HG02852 (cell line): ENCODE measurements around the gene HCN2.
"Not testable (repeated sequence)": the region's sequence is repeated elsewhere in the genome, so short reads cannot be mapped to it uniquely, and the experiment has no call there.

Experiments
- ATAC-seq: cut with Tn5 transposase; IDR thresholded peaks from one replicate; pipeline ENCODE4 v1.9.1; 2021; ENCODE audit warnings: mild to moderate bottlenecking, moderate library complexity; ENCODE audit not compliant: unreplicated experiment

HCN2 gene

GRCh38 chr19:617551-618246, 28.0 kb downstream of the HCN2 start:
- no peak for ATAC-seq

- ATAC-seq: no peak
These were observed 28.6 kb downstream of the HCN2 start for GRCh38 chr19:618247-618619.

- ATAC-seq: no peak
These were observed 29.1 kb downstream of the HCN2 start for GRCh38 chr19:618674-619285.

GRCh38 chr19:619286-620002, 29.8 kb downstream of the HCN2 start:
- no peak for ATAC-seq

GRCh38 chr19:620166-620862, 30.6 kb downstream of the HCN2 start:
- ATAC-seq: no peak

GRCh38 chr19:621191-621590, 31.5 kb downstream of the HCN2 start:
- ATAC-seq: not testable (repeated sequence)

GRCh38 chr19:621819-622218, 32.1 kb downstream of the HCN2 start:
- ATAC-seq: no peak

- ATAC-seq: no peak
These were observed 33.0 kb downstream of the HCN2 start for GRCh38 chr19:622666-623065.

- no peak for ATAC-seq
These were observed 33.7 kb downstream of the HCN2 start for GRCh38 chr19:623175-623916.

GRCh38 chr19:623974-624373, 34.3 kb downstream of the HCN2 start:
- no peak for ATAC-seq

GRCh38 chr19:624433-625109, 34.9 kb downstream of the HCN2 start:
- ATAC-seq: no peak

GRCh38 chr19:625257-625656, 35.6 kb downstream of the HCN2 start:
- ATAC-seq: no peak

- ATAC-seq: not testable (repeated sequence)
These were observed 36.9 kb downstream of the HCN2 start for GRCh38 chr19:626566-626965.

- ATAC-seq: no peak
These were observed 38.5 kb downstream of the HCN2 start for GRCh38 chr19:628168-628567.

GRCh38 chr19:629515-629914, 39.8 kb downstream of the HCN2 start:
- ATAC-seq: not testable (repeated sequence)

GRCh38 chr19:629961-630714, 40.5 kb downstream of the HCN2 start:
- no peak for ATAC-seq

GRCh38 chr19:632579-633067, 42.9 kb downstream of the HCN2 start:
- ATAC-seq: peak; percentile 18

- peak; percentile 76 for ATAC-seq
These were observed 43.5 kb downstream of the HCN2 start, which contains the start of gene POLRMT for GRCh38 chr19:633068-633785. Gene POLRMT (minus strand): TSS chr19:633537. CDS start chr19:633512, 25 bp downstream.
